ENCODE data around the gene CDK8. TPM values are rescaled to one million over a fixed set of nuclear protein-coding genes. Genes with fewer than 3 reads are reported as not detected.
"Not testable (repeated sequence)": the region's sequence is repeated elsewhere in the genome, so short reads cannot be mapped to it uniquely, and the experiment has no call there.

The CDK8 gene
- total and polyA plus RNA-seq, 4 donors: 17.2 to 43.0 (median 37.0) TPM

GRCh38 chr13:26266311-26266710 is 12.4 kb downstream of the CDK8 start:
- Histone ChIP-seq H3K27ac (ENCODE audit: low read depth, low read length) (no peak overlapping the region), H3K27me3 (ENCODE audit: control insufficient read depth, insufficient read depth, low read length) (no peaks in the 10 kb centered on the region), H3K4me1 (ENCODE audit: control insufficient read depth, insufficient read depth, low read length) (no peaks in the 10 kb centered on the region), H3K36me3 (ENCODE audit: control insufficient read depth, insufficient read depth, low read length) (no peaks in the 10 kb centered on the region), H3K4me3 (ENCODE audit: low read depth, low read length) (no peak overlapping the region), H3K9me3 (ENCODE audit: control insufficient read depth, insufficient read depth, low read length) (no peaks in the 10 kb centered on the region)
- WGBS (ENCODE audit: insufficient coverage): 92% methylated on average over 2 of the region's 3 CpGs
- no peak for DNase-seq (ENCODE audit: low read depth in 4 of 6, low spot score in 6 of 6)

DNA sequence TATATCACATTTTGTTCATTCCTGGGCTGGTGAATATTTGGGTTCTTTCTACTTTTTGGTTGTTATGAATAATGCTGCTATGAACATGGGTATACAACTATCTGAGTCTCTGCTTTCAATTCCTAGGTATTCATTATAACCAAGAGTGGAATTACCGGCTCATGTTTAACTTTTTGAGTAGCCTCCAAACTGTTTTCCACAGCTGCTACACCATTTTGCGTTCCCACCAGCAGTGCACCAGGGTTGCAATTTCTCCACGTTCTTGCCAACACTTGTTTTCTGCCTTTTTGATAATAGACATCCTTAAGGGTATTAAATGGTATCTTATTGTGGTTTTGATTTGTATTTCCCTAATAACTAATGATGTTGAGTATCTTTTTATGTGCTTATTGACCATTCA is 16.8 kb downstream of the CDK8 start:
- no peaks in the 10 kb centered on the region for H3K9me3 ChIP-seq (ENCODE audit: control insufficient read depth, insufficient read depth, low read length)
- no peaks in the 10 kb centered on the region for H3K4me1 ChIP-seq (ENCODE audit: control insufficient read depth, insufficient read depth, low read length)
- WGBS (ENCODE audit: insufficient coverage): 78% methylated on average over 1 of the region's 3 CpGs
- H3K4me3 ChIP-seq (ENCODE audit: low read depth, low read length): no peak overlapping the region
- no peaks in the 10 kb centered on the region for H3K27me3 ChIP-seq (ENCODE audit: control insufficient read depth, insufficient read depth, low read length)
- DNase-seq (ENCODE audit: low read depth in 4 of 6, low spot score in 6 of 6): no peak
- no peaks in the 10 kb centered on the region for H3K36me3 ChIP-seq (ENCODE audit: control insufficient read depth, insufficient read depth, low read length)
- H3K27ac ChIP-seq (ENCODE audit: low read depth, low read length): no peak overlapping the region

- Histone ChIP-seq H3K27ac (ENCODE audit: low read depth, low read length) (no peak overlapping the region), H3K9me3 (ENCODE audit: control insufficient read depth, insufficient read depth, low read length) (no peaks in the 10 kb centered on the region), H3K4me3 (ENCODE audit: low read depth, low read length) (no peak overlapping the region), H3K27me3 (ENCODE audit: control insufficient read depth, insufficient read depth, low read length) (no peaks in the 10 kb centered on the region), H3K36me3 (ENCODE audit: control insufficient read depth, insufficient read depth, low read length) (no peaks in the 10 kb centered on the region), H3K4me1 (ENCODE audit: control insufficient read depth, insufficient read depth, low read length) (no peaks in the 10 kb centered on the region)
- DNase-seq (ENCODE audit: low read depth in 4 of 6, low spot score in 6 of 6): no peak
- WGBS (ENCODE audit: insufficient coverage): no CpG with 5 or more reads among the region's 3 CpGs
Measured at GRCh38 chr13:26272621-26273020, 18.7 kb downstream of the CDK8 start.

GRCh38 chr13:26280295-26280694 is 26.4 kb downstream of the CDK8 start:
- no peak overlapping the region for H3K4me3 ChIP-seq (ENCODE audit: low read depth, low read length)
- H3K27me3 ChIP-seq (ENCODE audit: control insufficient read depth, insufficient read depth, low read length): no peaks in the 10 kb centered on the region
- H3K36me3 ChIP-seq (ENCODE audit: control insufficient read depth, insufficient read depth, low read length): no peaks in the 10 kb centered on the region
- H3K4me1 ChIP-seq (ENCODE audit: control insufficient read depth, insufficient read depth, low read length): no peaks in the 10 kb centered on the region
- no peak for DNase-seq (ENCODE audit: low read depth in 4 of 6, low spot score in 6 of 6)
- peaks cover 1% of the 10 kb centered on the region for H3K9me3 ChIP-seq (ENCODE audit: control insufficient read depth, insufficient read depth, low read length)
- H3K27ac ChIP-seq (ENCODE audit: low read depth, low read length): no peak overlapping the region
- 100% methylated on average over 1 of the region's 2 CpGs for WGBS (ENCODE audit: insufficient coverage)

DNA sequence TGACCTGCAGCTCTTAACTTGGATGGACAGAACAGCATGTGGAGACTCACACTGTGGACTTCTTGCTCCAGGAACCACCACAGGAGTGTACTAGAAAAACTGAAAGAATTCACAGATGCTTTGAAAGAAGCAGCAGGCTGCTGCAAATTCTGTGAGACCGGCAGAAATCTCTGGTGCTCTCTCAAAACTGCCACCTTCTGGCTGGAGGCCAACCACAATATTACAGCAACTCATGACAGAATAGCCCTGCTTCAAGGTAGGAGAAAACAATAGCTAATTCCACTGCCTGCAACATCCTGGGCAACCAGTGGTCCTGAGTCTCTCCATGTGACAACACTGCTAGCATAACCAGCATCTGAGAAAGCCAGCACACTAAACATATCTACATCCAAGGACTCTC is 26.9 kb downstream of the CDK8 start:
- 90% methylated on average over 1 of the region's 1 CpG for WGBS (ENCODE audit: insufficient coverage)
- DNase-seq (ENCODE audit: low read depth in 4 of 6, low spot score in 6 of 6): no peak
- H3K4me1 ChIP-seq (ENCODE audit: control insufficient read depth, insufficient read depth, low read length): no peaks in the 10 kb centered on the region
- H3K27ac ChIP-seq (ENCODE audit: low read depth, low read length): no peak overlapping the region
- no peaks in the 10 kb centered on the region for H3K27me3 ChIP-seq (ENCODE audit: control insufficient read depth, insufficient read depth, low read length)
- H3K9me3 ChIP-seq (ENCODE audit: control insufficient read depth, insufficient read depth, low read length): peaks cover 1% of the 10 kb centered on the region
- no peaks in the 10 kb centered on the region for H3K36me3 ChIP-seq (ENCODE audit: control insufficient read depth, insufficient read depth, low read length)
- H3K4me3 ChIP-seq (ENCODE audit: low read depth, low read length): no peak overlapping the region

DNA sequence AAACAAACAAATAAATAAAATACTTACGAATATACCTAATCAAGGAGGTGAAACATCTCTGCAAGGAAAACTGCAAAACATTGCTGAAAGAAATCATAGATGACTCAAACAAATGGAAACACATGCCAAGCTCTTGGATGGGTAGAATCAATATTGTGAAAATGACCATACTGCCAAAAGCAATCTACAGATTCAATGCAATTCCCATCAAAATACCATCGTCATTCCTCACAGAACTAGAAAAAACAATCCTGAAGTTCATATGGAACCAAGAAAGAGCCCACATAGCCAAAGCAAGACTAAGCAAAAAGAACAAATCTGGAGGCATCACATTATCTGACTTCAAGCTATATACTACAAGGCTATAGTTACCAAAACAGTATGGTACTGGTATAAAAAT is 32.0 kb downstream of the CDK8 start:
- H3K9me3 ChIP-seq (ENCODE audit: control insufficient read depth, insufficient read depth, low read length); H3K4me1 ChIP-seq (ENCODE audit: control insufficient read depth, insufficient read depth, low read length); DNase-seq (ENCODE audit: low read depth in 4 of 6, low spot score in 6 of 6); H3K27me3 ChIP-seq (ENCODE audit: control insufficient read depth, insufficient read depth, low read length); H3K36me3 ChIP-seq (ENCODE audit: control insufficient read depth, insufficient read depth, low read length); H3K27ac ChIP-seq (ENCODE audit: low read depth, low read length); H3K4me3 ChIP-seq (ENCODE audit: low read depth, low read length): not testable (repeated sequence)
- WGBS (ENCODE audit: insufficient coverage): 80% methylated on average over 1 of the region's 2 CpGs

DNA sequence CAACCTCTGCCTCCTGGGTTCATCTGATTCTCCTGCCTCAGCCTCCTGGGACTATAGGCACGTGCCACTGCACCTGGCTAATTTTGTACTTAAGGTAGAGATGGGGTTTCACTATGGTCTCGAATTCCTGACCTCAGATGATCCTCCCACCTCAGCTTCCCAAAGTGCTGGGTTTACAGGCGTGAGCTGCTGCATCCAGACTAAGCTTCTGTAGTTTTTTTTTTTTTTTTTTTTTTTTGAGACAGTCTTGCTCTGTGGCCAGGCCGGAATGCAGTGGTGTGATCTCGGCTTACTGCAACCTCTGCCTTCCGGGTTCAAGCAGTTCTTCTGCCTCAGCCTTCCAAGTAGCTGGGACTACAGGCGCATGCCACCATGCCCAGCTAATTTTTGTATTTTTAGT is 34.9 kb downstream of the CDK8 start:
- WGBS (ENCODE audit: insufficient coverage): 100% methylated on average over 3 of the region's 7 CpGs
- not testable (repeated sequence) for DNase-seq (ENCODE audit: low read depth in 4 of 6, low spot score in 6 of 6)

DNA sequence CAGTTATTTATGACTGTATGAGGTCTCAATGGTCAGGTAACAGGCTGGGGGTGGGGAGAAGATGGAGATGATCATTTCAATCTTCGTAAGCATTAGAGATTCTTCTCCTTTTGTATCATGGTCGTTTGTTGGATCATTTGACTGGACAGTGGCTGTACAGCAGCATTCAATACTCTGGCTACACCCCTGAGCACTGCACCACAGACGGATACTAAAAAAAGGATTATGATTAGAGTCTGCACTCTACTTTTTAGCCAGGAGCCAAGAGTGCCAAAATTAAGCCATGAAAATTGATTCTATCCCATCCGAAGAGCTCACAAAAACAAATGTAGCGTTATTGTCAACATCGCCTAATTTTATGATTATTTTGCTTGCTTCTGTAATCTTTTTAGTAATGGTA is 41.9 kb downstream of the CDK8 start:
- H3K4me1 ChIP-seq (ENCODE audit: control insufficient read depth, insufficient read depth, low read length): no peaks in the 10 kb centered on the region
- no peaks in the 10 kb centered on the region for H3K27me3 ChIP-seq (ENCODE audit: control insufficient read depth, insufficient read depth, low read length)
- H3K9me3 ChIP-seq (ENCODE audit: control insufficient read depth, insufficient read depth, low read length): no peaks in the 10 kb centered on the region
- DNase-seq (ENCODE audit: low read depth in 4 of 6, low spot score in 6 of 6): no peak
- no peak overlapping the region for H3K4me3 ChIP-seq (ENCODE audit: low read depth, low read length)
- no peaks in the 10 kb centered on the region for H3K36me3 ChIP-seq (ENCODE audit: control insufficient read depth, insufficient read depth, low read length)
- H3K27ac ChIP-seq (ENCODE audit: low read depth, low read length): no peak overlapping the region
- 100% methylated on average over 4 of the region's 6 CpGs for whole genome bisulfite sequencing (ENCODE audit: insufficient coverage)

More for the DNA sequence above, 34.9 kb downstream of the CDK8 start:
- H3K27ac ChIP-seq (ENCODE audit: low read depth, low read length); H3K9me3 ChIP-seq (ENCODE audit: control insufficient read depth, insufficient read depth, low read length); H3K4me1 ChIP-seq (ENCODE audit: control insufficient read depth, insufficient read depth, low read length); H3K4me3 ChIP-seq (ENCODE audit: low read depth, low read length); H3K27me3 ChIP-seq (ENCODE audit: control insufficient read depth, insufficient read depth, low read length); H3K36me3 ChIP-seq (ENCODE audit: control insufficient read depth, insufficient read depth, low read length): not testable (repeated sequence)

DNA sequence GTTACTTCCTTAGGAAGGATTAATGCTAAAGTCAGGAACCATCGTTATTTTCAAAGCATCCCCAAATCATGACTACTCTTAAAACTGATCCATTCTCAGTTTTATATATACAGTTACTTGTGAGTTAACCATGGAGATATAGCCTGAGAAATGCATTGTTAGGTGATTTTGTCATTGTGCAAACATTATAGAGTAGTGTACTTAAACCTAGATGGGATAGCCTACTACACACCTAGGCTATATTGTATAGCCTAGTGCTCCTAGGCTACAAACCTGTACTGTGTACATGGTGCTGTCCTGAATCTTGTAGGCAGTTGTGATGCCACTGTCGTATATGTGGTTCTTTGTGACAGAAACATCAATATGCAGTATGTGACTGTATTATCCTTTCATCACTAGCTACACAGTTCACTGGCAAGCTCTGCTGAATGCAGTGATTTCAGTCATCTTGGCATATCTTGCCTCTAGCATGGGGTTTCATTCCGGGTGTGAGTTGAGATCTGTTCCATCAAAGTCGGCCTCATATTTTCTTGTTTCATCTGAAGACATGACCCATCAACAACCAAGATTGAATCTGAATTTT is 45.3 kb downstream of the CDK8 start:
- no peaks in the 10 kb centered on the region for H3K36me3 ChIP-seq (ENCODE audit: control insufficient read depth, insufficient read depth, low read length)
- no CpG with 5 or more reads among the region's 4 CpGs for whole genome bisulfite sequencing (ENCODE audit: insufficient coverage)
- H3K27ac ChIP-seq (ENCODE audit: low read depth, low read length): no peak overlapping the region
- DNase-seq (ENCODE audit: low read depth in 4 of 6, low spot score in 6 of 6): peak in 2 of 6 donors; percentile 2 to 3
- no peaks in the 10 kb centered on the region for H3K9me3 ChIP-seq (ENCODE audit: control insufficient read depth, insufficient read depth, low read length)
- no peaks in the 10 kb centered on the region for H3K27me3 ChIP-seq (ENCODE audit: control insufficient read depth, insufficient read depth, low read length)
- H3K4me3 ChIP-seq (ENCODE audit: low read depth, low read length): no peak overlapping the region
- no peaks in the 10 kb centered on the region for H3K4me1 ChIP-seq (ENCODE audit: control insufficient read depth, insufficient read depth, low read length)

DNA sequence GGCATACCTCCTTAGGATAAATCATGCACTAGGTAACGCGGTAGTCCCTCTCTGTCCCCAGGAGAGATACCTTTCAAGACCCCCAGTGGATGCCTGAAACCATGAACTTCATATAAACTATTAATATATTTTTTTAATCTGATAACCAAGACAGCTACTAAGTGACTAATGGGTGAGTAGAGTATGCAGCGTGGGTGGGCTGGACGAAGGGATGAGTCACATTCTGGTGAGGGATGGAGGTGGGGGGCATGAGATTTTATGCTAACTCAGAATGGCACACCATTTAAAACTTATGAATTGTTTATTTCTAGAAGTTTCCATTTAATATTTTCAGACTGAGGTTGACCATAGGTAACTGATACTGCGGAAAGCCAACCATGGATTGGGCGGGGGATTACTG is 46.2 kb downstream of the CDK8 start:
- H3K4me3 ChIP-seq (ENCODE audit: low read depth, low read length): no peak overlapping the region
- no peaks in the 10 kb centered on the region for H3K27me3 ChIP-seq (ENCODE audit: control insufficient read depth, insufficient read depth, low read length)
- WGBS (ENCODE audit: insufficient coverage): no CpG with 5 or more reads among the region's 6 CpGs
- no peaks in the 10 kb centered on the region for H3K36me3 ChIP-seq (ENCODE audit: control insufficient read depth, insufficient read depth, low read length)
- no peaks in the 10 kb centered on the region for H3K9me3 ChIP-seq (ENCODE audit: control insufficient read depth, insufficient read depth, low read length)
- H3K4me1 ChIP-seq (ENCODE audit: control insufficient read depth, insufficient read depth, low read length): no peaks in the 10 kb centered on the region
- no peak overlapping the region for H3K27ac ChIP-seq (ENCODE audit: low read depth, low read length)
- DNase-seq (ENCODE audit: low read depth in 4 of 6, low spot score in 6 of 6): no peak
